SK-N-SH treated with all-trans-retinoic acid at 6 μM for 48 hours (cell line): ENCODE measurements around the gene TAOK2.

Source experiments
- ATAC-seq: fragments of 200-7000 bp; cut with Tn5 transposase; 3 replicates; pipeline ENCODE4 v1.9.1; 2020; ENCODE audit warnings: mild to moderate bottlenecking, moderate library complexity
- ARNTL ChIP-seq: fragments of 450-650 bp; formaldehyde crosslinking; IDR thresholded peaks from 2 replicates; pipeline ENCODE4 v1.5.0; 2020; ENCODE audit warnings: low read depth, mild to moderate bottlenecking, moderate library complexity, borderline replicate concordance
- BACH2 ChIP-seq: fragments of 250-450 bp; sonication (Bioruptor Pico); IDR thresholded peaks from 2 replicates; pipeline ENCODE4 v1.9.0; 2021; ENCODE audit warnings: mild to moderate bottlenecking, borderline replicate concordance
- CSDC2 ChIP-seq: fragments of 250-450 bp; sonication (Bioruptor Pico); IDR thresholded peaks from 2 replicates; pipeline ENCODE4 v1.5.0; 2020; ENCODE audit warnings: mild to moderate bottlenecking, moderate library complexity
- ESRRG ChIP-seq: fragments of 250-450 bp; sonication (Bioruptor Pico); IDR thresholded peaks from 2 replicates; pipeline ENCODE4 v1.6.1; 2021; ENCODE audit warnings: mild to moderate bottlenecking
- ISL1 ChIP-seq: fragments of 250-450 bp; sonication (Bioruptor Pico); IDR thresholded peaks from 2 replicates; pipeline ENCODE4 v2.1.2; 2022; ENCODE audit warnings: mild to moderate bottlenecking, moderate library complexity
- OSR1 ChIP-seq: fragments of 250-450 bp; sonication (Bioruptor Pico); IDR thresholded peaks from 2 replicates; pipeline ENCODE4 v1.8.0; 2022; ENCODE audit warnings: moderate library complexity, mild to moderate bottlenecking, inconsistent platforms
- PPARA ChIP-seq: fragments of 250-450 bp; sonication (Bioruptor Pico); IDR thresholded peaks from 2 replicates; pipeline ENCODE4 v1.5.0; 2020; ENCODE audit warnings: mild to moderate bottlenecking, borderline replicate concordance
- RARB ChIP-seq: fragments of 250-450 bp; sonication (Bioruptor Pico); IDR thresholded peaks from 2 replicates; pipeline ENCODE4 v1.8.0; 2021; ENCODE audit warnings: mild to moderate bottlenecking, moderate library complexity
- SNAI2 ChIP-seq: fragments of 250-450 bp; sonication (Bioruptor Pico); IDR thresholded peaks from 2 replicates; pipeline ENCODE4 v1.5.0; 2020; ENCODE audit warnings: mild to moderate bottlenecking, moderate library complexity
- TCF4 ChIP-seq: fragments of 250-450 bp; sonication (Bioruptor Pico); IDR thresholded peaks from 2 replicates; pipeline ENCODE4 v1.8.0; 2021; ENCODE audit warnings: mild to moderate bottlenecking, moderate library complexity, borderline replicate concordance
- TOX ChIP-seq: fragments of 250-450 bp; sonication (Bioruptor Pico); IDR thresholded peaks from 2 replicates; pipeline ENCODE4 v1.8.0; 2021; ENCODE audit warnings: mild to moderate bottlenecking, moderate library complexity, borderline replicate concordance
- ZC3H10 ChIP-seq: fragments of 250-450 bp; sonication (Bioruptor Pico); IDR thresholded peaks from 2 replicates; pipeline ENCODE4 v1.5.1; 2021; ENCODE audit warnings: mild to moderate bottlenecking, moderate library complexity
- ZFP3 ChIP-seq: fragments of 250-450 bp; sonication (Bioruptor Pico); IDR thresholded peaks from 2 replicates; pipeline ENCODE4 v1.5.0; 2020; ENCODE audit warnings: mild to moderate bottlenecking, moderate library complexity
- ZFP30 ChIP-seq: fragments of 450-650 bp; formaldehyde crosslinking; IDR thresholded peaks from 2 replicates; pipeline ENCODE4 v1.5.0; 2022; ENCODE audit warnings: mild to moderate bottlenecking, moderate library complexity
- ZNF565 ChIP-seq: fragments of 450-650 bp; formaldehyde crosslinking; conservative IDR thresholded peaks from 2 replicates; pipeline ENCODE4 v1.5.0; 2020; ENCODE audit warnings: low read depth, mild to moderate bottlenecking, moderate library complexity
- ZNF70 ChIP-seq: fragments of 450-650 bp; formaldehyde crosslinking; IDR thresholded peaks from 2 replicates; pipeline ENCODE4 v1.5.0; 2020; ENCODE audit warnings: mild to moderate bottlenecking, moderate library complexity
- ZNF8 ChIP-seq: fragments of 450-650 bp; formaldehyde crosslinking; IDR thresholded peaks from 2 replicates; pipeline ENCODE4 v1.5.0; 2020; ENCODE audit warnings: mild to moderate bottlenecking, moderate library complexity
- TF ChIP-seq, protein P1 (sequence below): fragments of 250-450 bp; sonication (Bioruptor Pico); IDR thresholded peaks from 2 replicates; pipeline ENCODE4 v1.5.1; 2021; ENCODE audit warnings: mild to moderate bottlenecking, moderate library complexity
- TF ChIP-seq, protein P2 (sequence below): fragments of 250-450 bp; sonication (Bioruptor Pico); IDR thresholded peaks from 2 replicates; pipeline ENCODE4 v1.8.0; 2021; ENCODE audit warnings: low read depth, mild to moderate bottlenecking, moderate library complexity, borderline replicate concordance
- TF ChIP-seq, protein P3 (sequence below): fragments of 250-450 bp; sonication (Bioruptor Pico); IDR thresholded peaks from 2 replicates; pipeline ENCODE4 v1.5.1; 2020; ENCODE audit warnings: low read depth, mild to moderate bottlenecking, moderate library complexity
- TF ChIP-seq, protein P4 (sequence below): fragments of 250-450 bp; sonication (Bioruptor Pico); IDR thresholded peaks from 2 replicates; pipeline ENCODE4 v1.5.0; 2020; ENCODE audit warnings: mild to moderate bottlenecking, moderate library complexity
- TF ChIP-seq, protein P5 (sequence below): fragments of 250-450 bp; sonication (Bioruptor Pico); IDR thresholded peaks from 2 replicates; pipeline ENCODE4 v1.8.0; 2020; ENCODE audit warnings: mild to moderate bottlenecking, moderate library complexity, borderline replicate concordance

The TAOK2 gene

DNA sequence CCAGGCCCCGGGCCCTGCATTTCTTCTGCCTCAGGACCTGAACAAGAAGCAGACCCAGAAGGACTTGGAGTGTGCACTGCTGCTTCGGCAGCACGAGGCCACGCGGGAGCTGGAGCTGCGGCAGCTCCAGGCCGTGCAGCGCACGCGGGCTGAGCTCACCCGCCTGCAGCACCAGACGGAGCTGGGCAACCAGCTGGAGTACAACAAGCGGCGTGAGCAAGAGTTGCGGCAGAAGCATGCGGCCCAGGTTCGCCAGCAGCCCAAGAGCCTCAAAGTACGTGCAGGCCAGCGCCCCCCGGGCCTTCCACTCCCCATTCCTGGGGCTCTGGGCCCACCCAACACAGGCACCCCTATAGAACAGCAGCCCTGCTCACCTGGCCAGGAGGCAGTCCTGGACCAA lies 12.6 kb downstream of the TAOK2 start:
- no peak for TF ChIP-seq ZNF565 (CRISPR knock-in tag)
- no peak for TF ChIP-seq ZNF8 (CRISPR knock-in tag)
- no peak for TF ChIP-seq ESRRG (CRISPR knock-in tag)
- no peak for TF ChIP-seq TOX (CRISPR knock-in tag)
- no peak for TF ChIP-seq BACH2 (CRISPR knock-in tag)
- TF ChIP-seq, protein P1, sequence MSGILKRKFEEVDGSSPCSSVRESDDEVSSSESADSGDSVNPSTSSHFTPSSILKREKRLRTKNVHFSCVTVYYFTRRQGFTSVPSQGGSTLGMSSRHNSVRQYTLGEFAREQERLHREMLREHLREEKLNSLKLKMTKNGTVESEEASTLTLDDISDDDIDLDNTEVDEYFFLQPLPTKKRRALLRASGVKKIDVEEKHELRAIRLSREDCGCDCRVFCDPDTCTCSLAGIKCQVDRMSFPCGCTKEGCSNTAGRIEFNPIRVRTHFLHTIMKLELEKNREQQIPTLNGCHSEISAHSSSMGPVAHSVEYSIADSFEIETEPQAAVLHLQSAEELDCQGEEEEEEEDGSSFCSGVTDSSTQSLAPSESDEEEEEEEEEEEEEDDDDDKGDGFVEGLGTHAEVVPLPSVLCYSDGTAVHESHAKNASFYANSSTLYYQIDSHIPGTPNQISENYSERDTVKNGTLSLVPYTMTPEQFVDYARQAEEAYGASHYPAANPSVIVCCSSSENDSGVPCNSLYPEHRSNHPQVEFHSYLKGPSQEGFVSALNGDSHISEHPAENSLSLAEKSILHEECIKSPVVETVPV (CRISPR knock-in tag), result no peak
- TF ChIP-seq TCF4 (CRISPR knock-in tag), result no peak
- TF ChIP-seq, protein P2, sequence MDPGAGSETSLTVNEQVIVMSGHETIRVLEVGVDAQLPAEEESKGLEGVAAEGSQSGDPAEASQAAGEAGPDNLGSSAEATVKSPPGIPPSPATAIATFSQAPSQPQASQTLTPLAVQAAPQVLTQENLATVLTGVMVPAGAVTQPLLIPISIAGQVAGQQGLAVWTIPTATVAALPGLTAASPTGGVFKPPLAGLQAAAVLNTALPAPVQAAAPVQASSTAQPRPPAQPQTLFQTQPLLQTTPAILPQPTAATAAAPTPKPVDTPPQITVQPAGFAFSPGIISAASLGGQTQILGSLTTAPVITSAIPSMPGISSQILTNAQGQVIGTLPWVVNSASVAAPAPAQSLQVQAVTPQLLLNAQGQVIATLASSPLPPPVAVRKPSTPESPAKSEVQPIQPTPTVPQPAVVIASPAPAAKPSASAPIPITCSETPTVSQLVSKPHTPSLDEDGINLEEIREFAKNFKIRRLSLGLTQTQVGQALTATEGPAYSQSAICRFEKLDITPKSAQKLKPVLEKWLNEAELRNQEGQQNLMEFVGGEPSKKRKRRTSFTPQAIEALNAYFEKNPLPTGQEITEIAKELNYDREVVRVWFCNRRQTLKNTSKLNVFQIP (CRISPR knock-in tag), result no peak
- TF ChIP-seq, protein P3, sequence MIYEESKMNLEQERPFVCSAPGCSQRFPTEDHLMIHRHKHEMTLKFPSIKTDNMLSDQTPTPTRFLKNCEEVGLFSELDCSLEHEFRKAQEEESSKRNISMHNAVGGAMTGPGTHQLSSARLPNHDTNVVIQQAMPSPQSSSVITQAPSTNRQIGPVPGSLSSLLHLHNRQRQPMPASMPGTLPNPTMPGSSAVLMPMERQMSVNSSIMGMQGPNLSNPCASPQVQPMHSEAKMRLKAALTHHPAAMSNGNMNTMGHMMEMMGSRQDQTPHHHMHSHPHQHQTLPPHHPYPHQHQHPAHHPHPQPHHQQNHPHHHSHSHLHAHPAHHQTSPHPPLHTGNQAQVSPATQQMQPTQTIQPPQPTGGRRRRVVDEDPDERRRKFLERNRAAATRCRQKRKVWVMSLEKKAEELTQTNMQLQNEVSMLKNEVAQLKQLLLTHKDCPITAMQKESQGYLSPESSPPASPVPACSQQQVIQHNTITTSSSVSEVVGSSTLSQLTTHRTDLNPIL (CRISPR knock-in tag), result no peak
- no peak for TF ChIP-seq RARB (CRISPR knock-in tag)
- no peak for TF ChIP-seq ZC3H10 (CRISPR knock-in tag)
- TF ChIP-seq ZFP3 (CRISPR knock-in tag), result no peak
- TF ChIP-seq ZFP30 (CRISPR knock-in tag), result no peak
- no peak for TF ChIP-seq ZNF70 (CRISPR knock-in tag)
- TF ChIP-seq SNAI2, result no peak
- TF ChIP-seq, protein P4, sequence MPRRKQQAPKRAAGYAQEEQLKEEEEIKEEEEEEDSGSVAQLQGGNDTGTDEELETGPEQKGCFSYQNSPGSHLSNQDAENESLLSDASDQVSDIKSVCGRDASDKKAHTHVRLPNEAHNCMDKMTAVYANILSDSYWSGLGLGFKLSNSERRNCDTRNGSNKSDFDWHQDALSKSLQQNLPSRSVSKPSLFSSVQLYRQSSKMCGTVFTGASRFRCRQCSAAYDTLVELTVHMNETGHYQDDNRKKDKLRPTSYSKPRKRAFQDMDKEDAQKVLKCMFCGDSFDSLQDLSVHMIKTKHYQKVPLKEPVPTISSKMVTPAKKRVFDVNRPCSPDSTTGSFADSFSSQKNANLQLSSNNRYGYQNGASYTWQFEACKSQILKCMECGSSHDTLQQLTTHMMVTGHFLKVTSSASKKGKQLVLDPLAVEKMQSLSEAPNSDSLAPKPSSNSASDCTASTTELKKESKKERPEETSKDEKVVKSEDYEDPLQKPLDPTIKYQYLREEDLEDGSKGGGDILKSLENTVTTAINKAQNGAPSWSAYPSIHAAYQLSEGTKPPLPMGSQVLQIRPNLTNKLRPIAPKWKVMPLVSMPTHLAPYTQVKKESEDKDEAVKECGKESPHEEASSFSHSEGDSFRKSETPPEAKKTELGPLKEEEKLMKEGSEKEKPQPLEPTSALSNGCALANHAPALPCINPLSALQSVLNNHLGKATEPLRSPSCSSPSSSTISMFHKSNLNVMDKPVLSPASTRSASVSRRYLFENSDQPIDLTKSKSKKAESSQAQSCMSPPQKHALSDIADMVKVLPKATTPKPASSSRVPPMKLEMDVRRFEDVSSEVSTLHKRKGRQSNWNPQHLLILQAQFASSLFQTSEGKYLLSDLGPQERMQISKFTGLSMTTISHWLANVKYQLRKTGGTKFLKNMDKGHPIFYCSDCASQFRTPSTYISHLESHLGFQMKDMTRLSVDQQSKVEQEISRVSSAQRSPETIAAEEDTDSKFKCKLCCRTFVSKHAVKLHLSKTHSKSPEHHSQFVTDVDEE (CRISPR knock-in tag), result no peak
- TF ChIP-seq, protein P5, sequence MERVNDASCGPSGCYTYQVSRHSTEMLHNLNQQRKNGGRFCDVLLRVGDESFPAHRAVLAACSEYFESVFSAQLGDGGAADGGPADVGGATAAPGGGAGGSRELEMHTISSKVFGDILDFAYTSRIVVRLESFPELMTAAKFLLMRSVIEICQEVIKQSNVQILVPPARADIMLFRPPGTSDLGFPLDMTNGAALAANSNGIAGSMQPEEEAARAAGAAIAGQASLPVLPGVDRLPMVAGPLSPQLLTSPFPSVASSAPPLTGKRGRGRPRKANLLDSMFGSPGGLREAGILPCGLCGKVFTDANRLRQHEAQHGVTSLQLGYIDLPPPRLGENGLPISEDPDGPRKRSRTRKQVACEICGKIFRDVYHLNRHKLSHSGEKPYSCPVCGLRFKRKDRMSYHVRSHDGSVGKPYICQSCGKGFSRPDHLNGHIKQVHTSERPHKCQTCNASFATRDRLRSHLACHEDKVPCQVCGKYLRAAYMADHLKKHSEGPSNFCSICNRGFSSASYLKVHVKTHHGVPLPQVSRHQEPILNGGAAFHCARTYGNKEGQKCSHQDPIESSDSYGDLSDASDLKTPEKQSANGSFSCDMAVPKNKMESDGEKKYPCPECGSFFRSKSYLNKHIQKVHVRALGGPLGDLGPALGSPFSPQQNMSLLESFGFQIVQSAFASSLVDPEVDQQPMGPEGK (CRISPR knock-in tag), result no peak
- TF ChIP-seq PPARA (CRISPR knock-in tag), result no peak
- TF ChIP-seq, all 23 proteins: peak for 0
- ATAC-seq, result no peak

DNA sequence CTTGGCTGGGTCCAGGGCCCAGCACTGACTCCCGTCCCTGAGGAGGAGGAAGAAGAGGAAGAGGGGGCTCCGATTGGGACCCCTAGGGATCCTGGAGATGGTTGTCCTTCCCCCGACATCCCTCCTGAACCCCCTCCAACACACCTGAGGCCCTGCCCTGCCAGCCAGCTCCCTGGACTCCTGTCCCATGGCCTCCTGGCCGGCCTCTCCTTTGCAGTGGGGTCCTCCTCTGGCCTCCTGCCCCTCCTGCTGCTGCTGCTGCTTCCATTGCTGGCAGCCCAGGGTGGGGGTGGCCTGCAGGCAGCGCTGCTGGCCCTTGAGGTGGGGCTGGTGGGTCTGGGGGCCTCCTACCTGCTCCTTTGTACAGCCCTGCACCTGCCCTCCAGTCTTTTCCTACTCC lies 13.3 kb downstream of the TAOK2 start:
- no peak for ATAC-seq
- TF ChIP-seq CSDC2 (CRISPR knock-in tag), result no peak
- no peak for TF ChIP-seq PPARA (CRISPR knock-in tag)
- TF ChIP-seq TCF4 (CRISPR knock-in tag), result no peak
- TF ChIP-seq ISL1, result no peak
- no peak for TF ChIP-seq ZNF565 (CRISPR knock-in tag)
- TF ChIP-seq RARB (CRISPR knock-in tag), result no peak
- TF ChIP-seq BACH2 (CRISPR knock-in tag), result no peak
- no peak for TF ChIP-seq ARNTL (CRISPR knock-in tag)
- no peak for TF ChIP-seq OSR1 (CRISPR knock-in tag)
- TF ChIP-seq ZC3H10 (CRISPR knock-in tag), result no peak
- TF ChIP-seq ESRRG (CRISPR knock-in tag), result no peak
- no peak for TF ChIP-seq ZFP30 (CRISPR knock-in tag)
- TF ChIP-seq ZNF70 (CRISPR knock-in tag), result no peak
- no peak for TF ChIP-seq ZNF8 (CRISPR knock-in tag)
- TF ChIP-seq, protein P5 (CRISPR knock-in tag), result no peak
- TF ChIP-seq ZFP3 (CRISPR knock-in tag), result no peak
- TF ChIP-seq, protein P2 (CRISPR knock-in tag), result no peak
